Body of pancreas (tissue), 4 donors: ENCODE results near the gene ADGRG7. TPM values are rescaled to one million over a fixed set of nuclear protein-coding genes. Genes with fewer than 3 reads are reported as not detected.

Source experiments
- ATAC-seq: fragments of 150-250 bp; one replicate; pipeline ENCODE4 v1.9.1; 2016
- DNase-seq, 4 donors: peaks; one replicate each; pipeline ENCODE4 v3.0.0-alpha.2; 2019
- H3K27ac ChIP-seq, 4 donors: fragments of 200-600 bp; sonication (generic); 1 replicate in 3 of 4; 2 replicates in 1 of 4; pipeline versions ENCODE4 v1.5.1 to v1.6.1; 2016 to 2019; ENCODE audit warnings: mild to moderate bottlenecking in 1 of 4, mixed read lengths in 1 of 4, moderate library complexity in 1 of 4
- H3K27me3 ChIP-seq, 2 donors: fragments of 200-600 bp; sonication (generic); one replicate each; pipeline ENCODE4 v1.6.0; 2016; ENCODE audit warnings: mild to moderate bottlenecking in 1 of 2
- H3K36me3 ChIP-seq, 2 donors: fragments of 200-600 bp; sonication (generic); replicated peaks in 1 of 2; 2 replicates each; pipeline ENCODE4 v1.5.1; 2016; ENCODE audit warnings: low read depth in 2 of 2; ENCODE audit not compliant: insufficient read depth in 1 of 2
- H3K4me1 ChIP-seq: fragments of 200-600 bp; sonication (generic); one replicate; pipeline ENCODE4 v1.6.0; 2016
- H3K4me3 ChIP-seq, 2 donors: fragments of 200-600 bp; sonication (generic); 1 replicate in 1 of 2; 2 replicates in 1 of 2; pipeline ENCODE4 v1.5.1; 2016 to 2019
- H3K9me3 ChIP-seq, 3 donors: fragments of 200-600 bp; sonication (generic); 1 replicate in 2 of 3; 2 replicates in 1 of 3; pipeline ENCODE4 v1.5.1; 2016
- CTCF ChIP-seq, 7 experiments: fragments of 450-650 bp in 4 of 7; fragments of 200-600 bp in 3 of 7; sonication (generic) in 3 of 7; IDR thresholded peaks; one replicate each; pipeline ENCODE4 v1.5.1; 2016 to 2019; ENCODE audit warnings: antibody characterized with exemption in 7 of 7
- POLR2A ChIP-seq, 3 donors: fragments of 450-650 bp; IDR thresholded peaks; one replicate each; pipeline ENCODE4 v1.6.1; 2016; ENCODE audit warnings: antibody characterized with exemption in 3 of 3, mild to moderate bottlenecking in 2 of 3
- WGBS, 2 donors: methylation state at CpG; one replicate each; pipeline ENCODE4 v1.1.5; 2017; 5-methylcytosine and 5-hydroxymethylcytosine counted together
- intact Hi-C: fragments of 100-400 bp; cut with DNase I; formaldehyde crosslinking; loops from one replicate; pipeline ENCODE4 v1.15.1; 2023
- total RNA-seq, 2 donors: library from RNA; depleted of rRNA; stranded (reverse); fragments of >200 nt; gene quantifications; one replicate each; pipeline ENCODE4 v1.1.0, GENCODE V29; 2016

The ADGRG7 gene
- total RNA-seq, 2 donors from 2014 or later = not detected

DNA sequence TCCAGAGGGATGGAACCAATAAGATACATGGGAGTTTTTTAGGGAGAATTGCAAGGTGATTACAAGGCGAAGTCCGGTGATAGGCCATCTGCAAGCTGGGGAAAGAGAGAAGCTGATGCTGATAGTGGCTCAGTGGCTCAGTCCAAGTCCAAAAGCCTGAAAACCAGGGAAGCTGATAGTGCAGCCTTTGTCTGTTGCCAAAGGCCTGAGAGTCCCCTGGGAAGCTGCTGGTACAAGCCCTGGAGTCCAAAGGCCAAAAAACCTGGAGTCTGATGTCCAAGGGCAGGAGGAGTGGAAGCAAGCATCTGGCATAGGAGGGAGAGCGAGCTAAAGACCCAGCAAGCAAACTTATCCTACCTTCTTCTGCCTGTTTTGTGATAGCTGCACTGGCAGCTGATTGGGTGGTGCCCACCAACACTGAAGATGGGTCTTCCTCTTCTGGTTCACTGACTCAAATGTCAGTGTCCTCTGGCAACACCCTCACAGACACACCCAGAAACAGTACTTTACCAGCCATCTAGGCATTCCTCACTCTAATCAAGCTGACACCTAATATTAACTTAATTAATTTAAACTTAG lies 116.6 kb downstream of the ADGRG7 start:
- no peak for DNase-seq
- intact Hi-C loops = no loop called here
- peaks cover 5% of the 10 kb centered on the region for H3K4me1 ChIP-seq
- no peak overlapping the region for H3K27ac ChIP-seq
- peaks cover 7 to 14% of the 10 kb centered on the region in 2 donors for H3K36me3 ChIP-seq
- H3K4me3 ChIP-seq = no peak overlapping the region
- no peaks in the 10 kb centered on the region for H3K9me3 ChIP-seq
- 73 to 75% methylated on average over 3 of the region's 3 CpGs for WGBS, 2 donors
- ATAC-seq = no peak
- TF ChIP-seq POLR2A (IDR thresholded peaks at IDR 0.05) = no peak
- TF ChIP-seq CTCF (IDR thresholded peaks at IDR 0.05) = no peak
- H3K27me3 ChIP-seq = no peaks in the 10 kb centered on the region

GRCh38 chr3:100726706-100727105 lies 117.3 kb downstream of the ADGRG7 start:
- Histone ChIP-seq H3K9me3 (no peaks in the 10 kb centered on the region), H3K27ac (no peak overlapping the region), H3K36me3 (peaks cover 7 to 14% of the 10 kb centered on the region in 2 donors), H3K27me3 (no peaks in the 10 kb centered on the region), H3K4me3 (no peak overlapping the region), H3K4me1 (peaks cover 5% of the 10 kb centered on the region)
- 77 to 79% methylated on average over 1 of the region's 1 CpG for WGBS, 2 donors
- DNase-seq (no peak), ATAC-seq (no peak)
- intact Hi-C loops = no loop called here
- TF ChIP-seq POLR2A (IDR thresholded peaks at IDR 0.05) (no peak), CTCF (IDR thresholded peaks at IDR 0.05) (no peak)

DNA sequence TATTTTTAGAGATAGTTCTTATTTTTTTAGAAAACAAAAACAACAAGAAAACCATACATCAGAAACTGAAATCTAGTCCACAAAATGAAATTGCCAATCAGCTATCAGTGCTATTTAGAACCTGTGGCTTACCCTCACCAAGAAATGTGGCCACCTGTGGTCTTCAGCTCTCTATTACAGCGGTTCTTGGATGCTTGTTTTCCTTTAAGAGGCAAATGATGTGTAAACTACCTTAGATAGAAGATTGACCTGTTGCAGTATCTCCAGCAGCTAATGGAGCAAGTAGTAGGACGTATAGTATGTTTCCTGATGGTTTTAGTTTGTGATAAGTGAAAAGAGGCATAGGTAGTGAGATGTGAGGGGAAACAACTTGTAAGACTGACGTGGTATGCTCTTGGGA lies 121.1 kb downstream of the ADGRG7 start:
- 70 to 76% methylated on average over 3 of the region's 3 CpGs for WGBS, 2 donors
- no peak for DNase-seq
- H3K36me3 ChIP-seq = peaks cover 7 to 8% of the 10 kb centered on the region in 2 donors
- H3K27ac ChIP-seq = no peak overlapping the region
- no peak for ATAC-seq
- no peaks in the 10 kb centered on the region for H3K9me3 ChIP-seq
- no peak for TF ChIP-seq CTCF (IDR thresholded peaks at IDR 0.05)
- no peak overlapping the region for H3K4me3 ChIP-seq
- H3K4me1 ChIP-seq = peaks cover 16% of the 10 kb centered on the region
- intact Hi-C loops = no loop called here
- H3K27me3 ChIP-seq = no peaks in the 10 kb centered on the region

DNA sequence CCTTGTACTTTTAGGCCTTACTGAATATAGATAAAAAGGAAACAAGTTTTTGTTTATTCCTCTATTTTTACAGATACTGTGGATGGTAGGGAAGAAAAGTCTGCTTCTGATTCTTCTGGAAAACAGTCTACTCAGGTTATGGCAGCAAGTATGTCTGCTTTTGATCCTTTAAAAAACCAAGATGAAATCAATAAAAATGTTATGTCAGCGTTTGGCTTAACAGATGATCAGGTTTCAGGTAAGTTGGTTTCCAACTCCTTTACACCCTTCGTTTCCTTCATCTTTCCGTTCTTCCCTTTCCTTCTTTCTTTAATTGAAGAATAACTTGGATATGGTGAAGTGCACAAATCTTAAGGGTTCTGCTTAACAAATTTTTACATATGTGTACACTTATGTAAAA lies 123.0 kb downstream of the ADGRG7 start:
- Histone ChIP-seq H3K27me3 (no peaks in the 10 kb centered on the region), H3K4me3 (no peak overlapping the region), H3K4me1 (peaks cover 11% of the 10 kb centered on the region), H3K27ac (no peak overlapping the region), H3K9me3 (no peaks in the 10 kb centered on the region), H3K36me3 (peaks cover 7 to 14% of the 10 kb centered on the region in 2 donors)
- ATAC-seq (no peak), DNase-seq (no peak)
- intact Hi-C loops = no loop called here
- WGBS, 2 donors = 66 to 73% methylated on average over 3 of the region's 3 CpGs
- TF ChIP-seq CTCF (IDR thresholded peaks at IDR 0.05) (no peak), POLR2A (IDR thresholded peaks at IDR 0.05) (no peak)

DNA sequence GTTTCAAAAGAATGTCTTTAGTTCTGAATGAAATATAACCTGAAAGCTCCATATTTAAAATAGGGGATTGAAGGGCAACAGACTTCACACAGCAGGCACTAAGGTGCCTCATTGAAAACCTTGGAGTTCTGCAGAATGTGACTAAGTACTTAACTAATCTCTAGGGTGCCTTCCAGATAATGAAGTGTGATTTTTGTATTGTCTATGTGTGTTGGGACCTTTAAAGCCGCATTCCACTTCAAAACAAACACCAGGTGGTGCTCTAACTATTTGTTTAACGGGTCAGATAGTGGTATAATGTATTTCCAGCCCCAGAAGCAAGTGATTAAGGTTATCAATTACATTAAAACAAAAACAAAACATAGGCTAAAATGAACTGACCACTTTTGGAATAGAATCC lies 127.9 kb downstream of the ADGRG7 start:
- no peak for DNase-seq
- WGBS, 2 donors = 4 to 13% methylated on average over 2 of the region's 2 CpGs

More for the DNA sequence above, 127.9 kb downstream of the ADGRG7 start:
- peaks cover 11% of the 10 kb centered on the region for H3K4me1 ChIP-seq
- no peak overlapping the region for H3K4me3 ChIP-seq
- ATAC-seq = no peak
- H3K36me3 ChIP-seq = peaks cover 7 to 10% of the 10 kb centered on the region in 2 donors
- no peaks in the 10 kb centered on the region for H3K9me3 ChIP-seq
- intact Hi-C loops = no loop called here
- H3K27me3 ChIP-seq = no peaks in the 10 kb centered on the region
- H3K27ac ChIP-seq = no peak overlapping the region
- TF ChIP-seq POLR2A (IDR thresholded peaks at IDR 0.05) (no peak), CTCF (IDR thresholded peaks at IDR 0.05) (peak; percentile 9 to 37 (median 31))
